ENCODE results near the gene HADH.
"Not testable (repeated sequence)": the region's sequence is repeated elsewhere in the genome, so short reads cannot be mapped to it uniquely, and the experiment has no call there.

HADH gene

GRCh38 chr4:108031427-108032083 lies 41.9 kb downstream of the HADH start:
- DNase-seq: no peak

GRCh38 chr4:108033348-108033747 lies 43.7 kb downstream of the HADH start:
- no peak for DNase-seq

GRCh38 chr4:108034565-108034964 lies 44.9 kb downstream of the HADH start:
- DNase-seq: no peak

GRCh38 chr4:108035691-108036090 lies 46.0 kb downstream of the HADH start:
- no peak for DNase-seq

GRCh38 chr4:108036213-108036612 lies 46.5 kb downstream of the HADH start:
- no peak for DNase-seq

GRCh38 chr4:108037884-108038283 lies 48.2 kb downstream of the HADH start:
- no peak for DNase-seq

- DNase-seq: no peak
These were observed 53.2 kb downstream of the HADH start for GRCh38 chr4:108042927-108043326.

GRCh38 chr4:108043526-108043925 lies 53.8 kb downstream of the HADH start:
- no peak for DNase-seq

- DNase-seq: no peak
These were observed 55.4 kb downstream of the HADH start for GRCh38 chr4:108044951-108045686.

- DNase-seq: no peak
These were observed 56.0 kb downstream of the HADH start for GRCh38 chr4:108045687-108046024.

- DNase-seq: no peak
These were observed 57.5 kb downstream of the HADH start for GRCh38 chr4:108047199-108047598.

- DNase-seq: no peak
These were observed 58.5 kb downstream of the HADH start for GRCh38 chr4:108048157-108048556.

- DNase-seq: no peak
These were observed 59.3 kb downstream of the HADH start for GRCh38 chr4:108048997-108049396.

GRCh38 chr4:108049406-108049805 lies 59.7 kb downstream of the HADH start:
- no peak for DNase-seq

- not testable (repeated sequence) for DNase-seq
These were observed 60.8 kb downstream of the HADH start for GRCh38 chr4:108050166-108051111.

- peak; percentile 12 for DNase-seq
These were observed 61.7 kb downstream of the HADH start for GRCh38 chr4:108051343-108051742.

- no peak for DNase-seq
These were observed 63.0 kb downstream of the HADH start for GRCh38 chr4:108052558-108053120.

- DNase-seq: no peak
These were observed 63.6 kb downstream of the HADH start for GRCh38 chr4:108053251-108053711.

GRCh38 chr4:108054025-108054638 lies 64.4 kb downstream of the HADH start:
- DNase-seq: no peak

- DNase-seq: no peak
These were observed 66.1 kb downstream of the HADH start for GRCh38 chr4:108055787-108056186.

GRCh38 chr4:108056418-108056817 lies 66.7 kb downstream of the HADH start:
- DNase-seq: no peak

- DNase-seq: no peak
These were observed 69.2 kb downstream of the HADH start for GRCh38 chr4:108058685-108059440.
